ENCODE results near the gene GULP1.

The GULP1 gene

GRCh38 chr2:188519136-188519535 lies 227.5 kb downstream of the GULP1 start:
- TF ChIP-seq, protein P1, sequence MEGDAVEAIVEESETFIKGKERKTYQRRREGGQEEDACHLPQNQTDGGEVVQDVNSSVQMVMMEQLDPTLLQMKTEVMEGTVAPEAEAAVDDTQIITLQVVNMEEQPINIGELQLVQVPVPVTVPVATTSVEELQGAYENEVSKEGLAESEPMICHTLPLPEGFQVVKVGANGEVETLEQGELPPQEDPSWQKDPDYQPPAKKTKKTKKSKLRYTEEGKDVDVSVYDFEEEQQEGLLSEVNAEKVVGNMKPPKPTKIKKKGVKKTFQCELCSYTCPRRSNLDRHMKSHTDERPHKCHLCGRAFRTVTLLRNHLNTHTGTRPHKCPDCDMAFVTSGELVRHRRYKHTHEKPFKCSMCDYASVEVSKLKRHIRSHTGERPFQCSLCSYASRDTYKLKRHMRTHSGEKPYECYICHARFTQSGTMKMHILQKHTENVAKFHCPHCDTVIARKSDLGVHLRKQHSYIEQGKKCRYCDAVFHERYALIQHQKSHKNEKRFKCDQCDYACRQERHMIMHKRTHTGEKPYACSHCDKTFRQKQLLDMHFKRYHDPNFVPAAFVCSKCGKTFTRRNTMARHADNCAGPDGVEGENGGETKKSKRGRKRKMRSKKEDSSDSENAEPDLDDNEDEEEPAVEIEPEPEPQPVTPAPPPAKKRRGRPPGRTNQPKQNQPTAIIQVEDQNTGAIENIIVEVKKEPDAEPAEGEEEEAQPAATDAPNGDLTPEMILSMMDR (IDR thresholded peaks at IDR 0.05) = no peak
- DNase-seq (ENCODE audit: low spot score) = no peak
- Histone ChIP-seq H3K4me3 (no peak overlapping the region), H3K27ac (no peak overlapping the region)

- TF ChIP-seq, protein P1 (IDR thresholded peaks at IDR 0.05) = no peak
- DNase-seq (ENCODE audit: low spot score) = no peak
- Histone ChIP-seq H3K4me3 (no peak overlapping the region), H3K27ac (no peak overlapping the region)
Measured at GRCh38 chr2:188522517-188522916, 230.8 kb downstream of the GULP1 start.

DNA sequence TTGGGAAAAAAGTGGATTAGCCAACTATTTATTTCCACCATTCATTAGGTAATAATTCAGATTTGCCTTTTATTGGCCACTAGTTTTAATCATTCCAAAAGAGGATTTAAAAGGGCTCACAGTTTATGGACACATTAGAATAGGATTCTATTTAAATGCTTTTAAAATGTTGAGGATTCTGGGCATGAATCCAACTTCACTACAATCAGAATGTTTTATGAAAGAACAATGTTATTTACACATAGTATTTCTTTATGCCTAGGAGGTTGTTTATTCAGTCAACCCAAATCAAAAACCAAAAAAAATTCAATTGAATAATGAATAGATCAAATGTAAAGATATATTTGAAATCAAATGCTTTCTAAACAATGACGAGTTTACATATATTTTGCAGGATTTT lies 232.2 kb downstream of the GULP1 start:
- TF ChIP-seq, protein P1 (IDR thresholded peaks at IDR 0.05) = no peak
- H3K4me3 ChIP-seq = no peak overlapping the region
- H3K27ac ChIP-seq = no peak overlapping the region
- no peak for DNase-seq (ENCODE audit: low spot score)

DNA sequence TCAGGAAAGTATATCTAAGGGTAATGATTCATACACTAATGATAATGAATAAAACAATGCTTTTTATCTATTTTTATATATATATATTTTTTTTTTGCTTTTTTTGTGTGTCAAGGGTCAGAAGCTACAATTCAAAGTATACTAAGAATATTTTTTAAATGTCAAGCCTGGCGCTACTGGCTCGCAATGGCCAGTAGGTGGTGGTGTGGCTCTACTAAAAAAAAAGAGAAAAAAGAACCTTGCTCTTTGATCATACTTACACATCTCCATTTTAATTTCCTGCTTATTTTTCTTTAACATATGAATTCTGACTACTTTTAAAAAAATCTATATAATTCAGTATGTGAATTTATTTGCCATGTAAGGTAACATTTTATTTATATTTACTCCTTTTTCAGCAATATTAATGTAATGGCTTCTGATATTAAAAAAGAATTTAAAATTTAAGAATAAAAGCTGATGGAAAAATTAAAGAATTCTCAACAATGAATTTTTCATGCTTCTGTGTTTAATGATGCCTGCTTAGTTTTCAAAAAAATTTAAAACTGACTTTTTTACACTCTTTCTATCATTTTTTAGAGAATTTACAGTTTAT lies 232.9 kb downstream of the GULP1 start:
- no peak for DNase-seq (ENCODE audit: low spot score)
- no peak overlapping the region for H3K4me3 ChIP-seq
- H3K27ac ChIP-seq = no peak overlapping the region
- TF ChIP-seq, protein P1 (IDR thresholded peaks at IDR 0.05) = peak; percentile 56

- TF ChIP-seq, protein P1 (IDR thresholded peaks at IDR 0.05) = no peak
- DNase-seq (ENCODE audit: low spot score) = no peak
- Histone ChIP-seq H3K4me3 (no peak overlapping the region), H3K27ac (peak overlapping the region; percentile 24 to 48)
Measured at GRCh38 chr2:188526701-188527100, 235.0 kb downstream of the GULP1 start.

DNA sequence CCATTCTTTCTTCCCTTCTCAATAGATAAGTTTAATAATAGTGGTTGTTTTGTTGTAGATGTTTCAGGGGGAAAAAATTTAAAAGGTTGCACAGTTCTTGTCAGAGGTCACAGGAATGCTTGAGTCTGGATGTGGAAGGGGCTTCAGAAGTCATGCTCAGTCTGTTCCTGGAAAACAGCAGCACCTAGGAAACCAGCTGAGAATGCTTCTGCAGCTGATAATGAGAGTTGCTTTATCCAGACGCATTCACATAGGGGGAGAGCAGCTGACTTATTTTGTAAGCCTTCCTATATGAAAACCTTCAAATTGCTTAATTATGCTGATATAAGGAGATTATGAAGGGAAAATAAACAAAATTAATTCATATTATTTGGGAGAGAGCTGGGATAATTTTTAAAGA lies 235.5 kb downstream of the GULP1 start:
- Histone ChIP-seq H3K27ac (peak overlapping the region; percentile 24 to 48), H3K4me3 (peak overlapping the region; percentile 44)
- DNase-seq (ENCODE audit: low spot score) = no peak
- TF ChIP-seq, protein P1 (IDR thresholded peaks at IDR 0.05) = no peak

DNA sequence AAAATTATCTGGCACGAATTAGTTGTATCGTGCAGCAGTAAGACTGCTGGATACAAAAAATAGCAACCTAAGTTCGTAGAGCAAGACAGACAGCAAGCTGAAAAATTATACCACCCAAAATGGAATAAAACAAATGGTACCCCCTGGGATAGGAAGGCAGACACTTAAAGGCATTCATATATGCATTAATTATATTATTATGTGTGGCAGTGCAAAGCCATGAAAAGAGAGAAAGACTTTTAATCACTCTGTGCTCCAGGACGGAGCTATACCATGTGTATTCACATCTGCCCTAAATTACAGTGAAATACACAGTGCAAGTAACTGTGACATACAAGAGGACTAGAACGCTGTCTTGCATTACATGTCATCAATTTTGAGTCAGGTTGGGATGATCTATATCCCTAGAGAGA lies 235.9 kb downstream of the GULP1 start:
- Histone ChIP-seq H3K4me3 (peak overlapping the region; percentile 44), H3K27ac (peak overlapping the region; percentile 24 to 34)
- no peak for DNase-seq (ENCODE audit: low spot score)

More for the DNA sequence above, 235.9 kb downstream of the GULP1 start:
- TF ChIP-seq, protein P1 (IDR thresholded peaks at IDR 0.05) = no peak

Measured in coronary artery (tissue), 2 donors.